GM12801 (cell line): Measurements from ENCODE around the gene POLR2H.

Experiments used
- TF ChIP-seq, protein P1 (sequence below): IDR thresholded peaks from one replicate; pipeline ENCODE4 v1.5.1; 2011; ENCODE audit warnings: control low read depth; ENCODE audit not compliant: insufficient read length; ENCODE audit errors: extremely low read depth

Gene POLR2H

GRCh38 chr3:184378651-184379357 is 17.3 kb downstream of the POLR2H start:
- TF ChIP-seq, protein P1, sequence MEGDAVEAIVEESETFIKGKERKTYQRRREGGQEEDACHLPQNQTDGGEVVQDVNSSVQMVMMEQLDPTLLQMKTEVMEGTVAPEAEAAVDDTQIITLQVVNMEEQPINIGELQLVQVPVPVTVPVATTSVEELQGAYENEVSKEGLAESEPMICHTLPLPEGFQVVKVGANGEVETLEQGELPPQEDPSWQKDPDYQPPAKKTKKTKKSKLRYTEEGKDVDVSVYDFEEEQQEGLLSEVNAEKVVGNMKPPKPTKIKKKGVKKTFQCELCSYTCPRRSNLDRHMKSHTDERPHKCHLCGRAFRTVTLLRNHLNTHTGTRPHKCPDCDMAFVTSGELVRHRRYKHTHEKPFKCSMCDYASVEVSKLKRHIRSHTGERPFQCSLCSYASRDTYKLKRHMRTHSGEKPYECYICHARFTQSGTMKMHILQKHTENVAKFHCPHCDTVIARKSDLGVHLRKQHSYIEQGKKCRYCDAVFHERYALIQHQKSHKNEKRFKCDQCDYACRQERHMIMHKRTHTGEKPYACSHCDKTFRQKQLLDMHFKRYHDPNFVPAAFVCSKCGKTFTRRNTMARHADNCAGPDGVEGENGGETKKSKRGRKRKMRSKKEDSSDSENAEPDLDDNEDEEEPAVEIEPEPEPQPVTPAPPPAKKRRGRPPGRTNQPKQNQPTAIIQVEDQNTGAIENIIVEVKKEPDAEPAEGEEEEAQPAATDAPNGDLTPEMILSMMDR, result no peak

GRCh38 chr3:184379358-184380184 is 18.1 kb downstream of the POLR2H start, which contains the start of gene CHRD:
TSS of gene CHRD (plus strand) at chr3:184380054. CDS start at chr3:184380319, 265 bp downstream.
- TF ChIP-seq, protein P1, result no peak

DNA sequence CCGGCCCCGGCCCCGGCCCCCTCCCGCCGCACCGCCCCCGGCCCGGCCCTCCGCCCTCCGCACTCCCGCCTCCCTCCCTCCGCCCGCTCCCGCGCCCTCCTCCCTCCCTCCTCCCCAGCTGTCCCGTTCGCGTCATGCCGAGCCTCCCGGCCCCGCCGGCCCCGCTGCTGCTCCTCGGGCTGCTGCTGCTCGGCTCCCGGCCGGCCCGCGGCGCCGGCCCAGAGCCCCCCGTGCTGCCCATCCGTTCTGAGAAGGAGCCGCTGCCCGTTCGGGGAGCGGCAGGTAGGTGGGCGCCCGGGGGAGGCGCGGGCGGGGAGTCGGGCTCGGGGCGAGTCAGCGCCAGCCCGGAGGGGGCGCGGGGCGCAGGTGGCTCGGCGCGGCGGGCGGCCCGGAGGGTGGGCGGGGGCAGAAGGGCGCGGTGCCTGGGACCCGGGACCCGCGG is 18.7 kb downstream of the POLR2H start:
- TF ChIP-seq, protein P1, result no peak

- TF ChIP-seq, protein P1, result no peak
Measured at GRCh38 chr3:184380627-184381260, 19.2 kb downstream of the POLR2H start.

DNA sequence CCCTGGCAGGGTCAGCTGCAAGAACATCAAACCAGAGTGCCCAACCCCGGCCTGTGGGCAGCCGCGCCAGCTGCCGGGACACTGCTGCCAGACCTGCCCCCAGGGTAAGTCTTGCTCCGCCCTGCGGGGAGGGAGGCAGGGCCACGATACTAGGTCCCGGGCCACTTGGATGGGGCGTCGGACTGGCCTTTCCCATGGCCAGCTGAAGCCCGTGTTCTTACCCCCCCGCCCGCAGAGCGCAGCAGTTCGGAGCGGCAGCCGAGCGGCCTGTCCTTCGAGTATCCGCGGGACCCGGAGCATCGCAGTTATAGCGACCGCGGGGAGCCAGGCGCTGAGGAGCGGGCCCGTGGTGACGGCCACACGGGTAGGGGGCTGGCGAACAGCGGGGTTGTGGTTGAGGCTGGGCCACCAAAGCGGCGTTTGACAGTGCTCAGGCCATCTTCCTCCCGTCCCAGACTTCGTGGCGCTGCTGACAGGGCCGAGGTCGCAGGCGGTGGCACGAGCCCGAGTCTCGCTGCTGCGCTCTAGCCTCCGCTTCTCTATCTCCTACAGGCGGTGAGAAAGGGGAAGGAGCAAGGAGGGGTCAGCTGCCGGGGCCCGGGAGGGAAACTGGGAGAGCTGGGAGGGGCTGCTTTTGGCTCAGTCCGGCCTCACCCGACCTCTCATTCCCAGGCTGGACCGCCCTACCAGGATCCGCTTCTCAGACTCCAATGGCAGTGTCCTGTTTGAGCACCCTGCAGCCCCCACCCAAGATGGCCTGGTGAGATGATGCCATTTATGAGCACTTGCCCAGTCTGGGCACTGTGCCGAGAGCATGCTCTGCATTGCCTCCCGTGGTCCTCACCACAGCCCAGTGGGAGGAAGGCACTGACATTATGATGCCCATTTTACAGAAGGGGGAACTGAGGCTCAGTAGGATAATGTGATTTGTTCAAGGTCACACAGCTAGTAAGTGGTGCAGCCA is 20.0 kb downstream of the POLR2H start:
- TF ChIP-seq, protein P1, result no peak

GRCh38 chr3:184382326-184383032 is 21.0 kb downstream of the POLR2H start:
- TF ChIP-seq, protein P1, result no peak
